GM18907 (cell line): ENCODE results near the gene UGCG.
"Not testable (repeated sequence)": the region's sequence is repeated elsewhere in the genome, so short reads cannot be mapped to it uniquely, and the experiment has no call there.

Source experiments
- ATAC-seq: cut with Tn5 transposase; IDR thresholded peaks from one replicate; pipeline ENCODE4 v1.9.1; 2021; ENCODE audit warnings: mild to moderate bottlenecking, moderate library complexity; ENCODE audit not compliant: unreplicated experiment

The UGCG gene

DNA sequence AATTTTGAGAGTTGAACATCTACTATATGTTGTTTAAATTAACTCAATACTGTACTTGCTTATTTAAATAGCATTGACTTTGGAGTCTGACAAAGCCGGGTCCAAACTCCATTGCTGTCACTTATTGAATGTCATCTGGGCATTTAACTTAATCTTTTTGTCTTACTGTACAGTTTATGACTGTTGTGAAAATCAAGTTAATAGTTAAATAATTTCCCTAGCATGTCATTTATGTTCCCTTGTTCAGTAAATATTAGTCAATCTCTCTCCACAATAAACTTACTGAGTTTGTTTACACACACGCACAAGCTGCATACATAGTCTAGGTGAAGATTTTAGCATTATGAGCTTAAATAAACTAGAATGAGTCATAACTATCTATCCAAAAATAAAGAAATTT lies 6.3 kb upstream of the UGCG start:
- ATAC-seq = no peak

GRCh38 chr9:111890867-111891266 lies 5.7 kb upstream of the UGCG start:
- not testable (repeated sequence) for ATAC-seq

GRCh38 chr9:111891910-111892499 lies 4.6 kb upstream of the UGCG start:
- ATAC-seq = no peak

GRCh38 chr9:111896942-111897600 lies 457 bp downstream of the UGCG start:
- ATAC-seq = peak; percentile 38

DNA sequence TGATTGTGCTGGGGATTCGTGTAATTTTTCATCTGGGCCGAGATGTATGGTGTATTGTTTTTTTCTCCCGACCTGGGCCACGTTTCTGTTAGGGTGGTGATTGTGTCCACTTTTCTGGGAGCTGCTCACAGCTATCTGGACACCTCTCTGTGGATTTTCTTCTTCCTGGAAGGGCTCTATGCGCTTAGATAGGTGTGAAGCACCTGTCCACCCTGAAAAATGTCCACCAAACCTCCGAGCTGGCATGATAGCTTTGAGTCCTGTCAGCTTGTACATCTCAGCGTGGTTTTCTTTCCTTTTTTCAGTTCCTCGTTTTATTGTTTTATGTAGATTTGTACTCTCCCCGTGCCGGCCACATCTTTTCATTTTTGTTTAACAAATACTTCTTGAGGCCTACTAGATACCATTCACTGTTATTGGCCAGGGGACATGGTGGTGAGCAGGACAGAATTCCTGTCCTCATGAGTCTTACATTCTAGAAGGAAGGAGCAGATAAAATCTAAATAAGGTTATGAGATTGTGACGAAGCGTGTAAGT lies 1.1 kb downstream of the UGCG start:
- peak; percentile 44 for ATAC-seq

- ATAC-seq = no peak
Measured at GRCh38 chr9:111898331-111899096, 1.9 kb downstream of the UGCG start.

- no peak for ATAC-seq
Measured at GRCh38 chr9:111900151-111900857, 3.7 kb downstream of the UGCG start.

DNA sequence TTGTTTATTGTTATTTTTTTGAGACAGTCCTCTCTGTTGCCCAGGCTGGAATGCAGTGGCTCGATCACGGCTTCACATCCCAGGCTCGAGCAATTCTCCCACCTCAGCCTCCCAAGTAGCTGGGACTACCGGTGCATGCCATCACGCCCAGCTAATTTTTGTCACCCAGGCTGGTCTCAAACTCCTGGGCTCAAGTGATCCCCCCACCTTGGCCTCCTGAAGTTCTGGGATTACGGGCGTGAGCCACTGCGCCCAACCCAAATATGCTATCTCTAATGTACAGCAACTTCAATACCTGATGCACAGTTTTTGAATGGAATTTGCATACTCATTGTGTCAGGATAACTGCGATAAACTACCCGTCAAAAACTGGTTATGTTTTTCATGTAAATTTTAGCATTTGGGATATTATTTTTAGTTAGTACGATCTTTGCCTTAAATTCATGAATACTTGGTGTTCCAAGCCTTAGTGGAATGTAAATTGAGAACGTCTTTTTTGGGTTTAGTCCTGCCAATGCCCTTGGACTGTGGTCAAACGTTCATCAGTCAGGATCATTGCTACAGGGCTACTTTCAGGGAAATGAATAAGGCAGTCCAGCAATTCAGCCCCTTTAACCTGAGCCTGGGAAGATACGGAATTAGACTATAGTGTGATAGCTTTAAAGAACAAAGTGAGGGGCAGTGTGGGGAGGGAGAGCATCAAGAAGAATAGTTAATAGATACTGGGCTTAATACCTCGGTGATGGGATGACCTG lies 4.4 kb downstream of the UGCG start:
- no peak for ATAC-seq

DNA sequence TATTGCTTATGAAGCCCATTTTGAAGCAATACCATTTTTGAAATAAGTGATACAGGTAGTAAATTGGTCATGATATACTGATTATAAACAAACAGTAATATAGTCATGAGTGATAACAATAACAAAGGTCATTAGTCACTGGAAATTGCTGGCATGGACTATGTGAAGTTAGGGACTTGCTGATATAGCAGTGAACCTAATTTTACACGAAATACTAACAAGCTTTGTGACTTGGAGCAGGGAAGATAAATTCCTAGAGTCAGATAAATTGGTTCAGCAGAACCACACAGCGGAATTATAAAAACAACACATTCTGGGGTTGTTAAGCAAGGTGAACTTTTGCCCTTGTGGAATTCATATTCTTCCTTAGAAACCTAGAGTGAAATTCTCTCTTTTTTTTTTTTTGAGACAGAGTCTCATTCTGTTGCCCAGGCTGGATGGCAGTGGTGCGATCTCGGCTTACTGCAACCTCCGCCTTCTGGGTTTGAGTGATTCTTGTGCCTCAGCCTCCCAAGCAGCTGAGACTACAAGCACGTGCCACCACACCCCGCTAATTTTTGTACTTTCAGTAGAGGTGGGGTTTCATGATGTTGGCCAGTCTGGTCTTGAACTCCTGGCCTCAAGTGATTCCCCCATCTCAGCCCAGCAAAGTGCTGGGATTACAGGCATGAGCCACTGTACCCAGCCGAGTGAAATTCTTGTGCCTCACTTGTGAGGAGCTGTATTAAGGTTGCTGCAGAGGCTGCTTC lies 6.0 kb downstream of the UGCG start:
- ATAC-seq = no peak

DNA sequence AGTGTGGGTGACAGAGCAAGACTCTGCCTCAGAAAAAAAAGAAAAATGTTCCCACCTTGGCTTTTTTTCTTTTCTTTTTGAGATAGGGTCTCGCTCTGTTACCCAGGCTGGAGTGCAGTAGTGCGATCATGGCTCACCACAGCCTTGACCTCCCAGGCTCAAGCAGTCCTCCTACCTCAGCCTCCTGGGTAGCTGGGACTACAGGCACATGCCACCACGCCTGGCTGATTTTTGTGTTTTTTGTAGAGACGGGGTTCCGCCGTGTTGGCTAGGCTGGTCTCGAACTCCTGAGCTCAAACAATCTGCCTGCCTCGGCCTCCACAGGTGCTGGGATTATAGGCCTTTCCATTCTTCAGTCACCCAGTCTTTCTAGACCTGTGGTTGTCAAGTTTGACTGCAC lies 6.9 kb downstream of the UGCG start:
- ATAC-seq = not testable (repeated sequence)

DNA sequence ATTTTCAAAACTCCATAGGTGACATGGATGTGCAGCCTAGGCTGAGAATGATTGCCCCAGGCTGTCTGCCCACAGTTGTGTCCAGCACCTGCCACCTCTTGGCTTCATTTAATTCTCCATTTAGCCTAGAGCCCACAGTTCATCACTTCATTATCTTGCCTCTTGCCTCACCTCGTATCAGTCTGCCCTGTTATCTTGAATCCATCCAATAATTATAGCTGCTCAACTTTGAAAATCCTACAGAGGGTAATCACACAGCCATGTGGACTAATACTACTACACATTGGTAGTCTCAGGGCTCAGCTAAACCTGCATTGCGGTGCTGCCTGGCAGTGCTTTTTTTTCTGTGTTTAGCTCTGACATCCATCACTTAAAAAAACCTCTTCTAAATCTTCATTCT lies 7.4 kb downstream of the UGCG start:
- no peak for ATAC-seq

DNA sequence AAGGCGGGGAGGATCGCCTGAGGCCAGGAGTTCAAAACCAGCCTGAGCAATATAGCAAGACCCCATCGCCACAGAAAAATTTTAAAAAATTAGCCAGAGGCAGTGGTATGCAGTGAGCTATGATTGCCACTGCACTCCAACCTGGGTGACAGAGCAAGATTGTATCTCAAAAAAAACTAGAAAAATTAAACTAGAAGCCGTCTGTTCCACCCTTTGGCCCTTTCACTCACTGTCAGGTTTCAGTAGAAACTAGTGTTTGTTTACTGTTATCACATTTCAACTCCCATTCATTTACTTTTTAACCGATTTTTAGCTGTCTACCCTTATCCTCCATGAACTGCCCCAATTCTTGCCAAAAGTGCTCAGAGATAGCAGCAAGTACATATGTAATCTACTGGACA lies 8.3 kb downstream of the UGCG start:
- ATAC-seq = no peak

- no peak for ATAC-seq
Measured at GRCh38 chr9:111907147-111907546, 10.5 kb downstream of the UGCG start.

GRCh38 chr9:111909444-111909843 lies 12.8 kb downstream of the UGCG start:
- ATAC-seq = peak; percentile 46

DNA sequence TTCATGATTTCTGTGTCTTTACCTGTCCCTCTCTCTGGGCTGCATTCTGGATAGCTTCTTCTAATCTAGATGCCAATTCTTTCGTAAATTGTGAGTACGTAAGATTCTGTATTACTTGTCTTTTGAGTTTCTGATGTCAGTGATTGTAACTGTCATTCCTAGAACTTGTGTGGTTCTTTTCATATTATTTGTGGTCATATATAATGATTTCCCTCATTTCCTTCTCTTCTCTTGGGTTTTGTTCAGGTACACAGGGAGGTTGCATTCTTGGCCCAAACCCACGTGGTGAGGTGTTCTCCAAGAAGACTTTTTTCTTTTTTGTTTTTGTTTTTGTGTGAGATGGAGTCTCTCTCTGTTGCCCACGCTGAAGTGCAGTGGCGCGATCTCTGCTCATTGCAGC lies 13.8 kb downstream of the UGCG start:
- ATAC-seq = no peak

GRCh38 chr9:111913159-111913558 lies 16.5 kb downstream of the UGCG start:
- ATAC-seq = no peak

DNA sequence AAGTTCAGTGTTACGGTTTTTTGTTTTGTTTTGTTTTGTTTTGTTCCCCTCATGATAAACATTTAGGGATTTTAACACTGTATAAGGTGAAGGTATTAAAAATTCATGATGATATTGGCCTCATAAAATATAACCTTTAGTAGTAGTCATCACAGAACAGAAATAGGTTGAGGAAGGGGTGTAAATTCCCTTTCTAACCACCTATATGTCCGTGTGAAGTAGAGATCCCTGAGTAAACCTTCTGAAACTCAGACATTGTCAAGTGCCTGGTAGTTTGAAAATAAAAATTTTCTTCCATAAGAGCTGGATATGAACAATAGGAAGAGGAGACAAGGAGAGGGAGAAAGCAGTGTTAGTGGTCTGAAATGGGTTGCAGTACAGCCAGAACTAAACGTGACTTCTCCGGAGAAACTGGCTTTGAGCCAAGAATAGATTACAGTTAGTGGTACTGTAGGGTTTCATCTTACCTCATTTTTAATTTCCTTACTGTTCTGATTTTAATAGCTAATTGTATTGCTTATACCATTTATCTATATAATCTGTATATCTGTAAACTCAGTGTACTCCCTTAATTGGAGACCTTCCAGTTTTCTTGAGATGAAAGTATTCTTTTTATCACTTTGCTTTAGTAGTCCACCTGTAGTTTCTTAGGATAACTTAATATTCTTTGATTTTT lies 18.3 kb downstream of the UGCG start:
- ATAC-seq = no peak

DNA sequence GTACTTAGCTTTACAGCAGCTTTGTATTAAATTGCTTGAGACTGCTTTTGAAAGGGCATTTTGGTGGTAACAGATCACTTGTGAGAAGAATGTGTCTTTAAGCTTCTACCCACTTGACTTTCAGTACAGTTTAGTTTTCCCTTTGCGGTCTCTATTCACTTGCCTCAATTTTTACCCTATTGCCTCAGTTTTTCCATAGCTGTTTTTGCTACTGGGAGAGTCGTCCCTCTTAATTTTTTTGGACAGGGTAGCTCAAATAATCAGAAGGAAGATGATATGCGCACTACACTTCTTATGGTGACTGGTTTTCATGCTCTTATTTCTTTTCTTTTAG lies 18.8 kb downstream of the UGCG start:
- no peak for ATAC-seq

- ATAC-seq = peak; percentile 61
Measured at GRCh38 chr9:111916234-111916645, 19.6 kb downstream of the UGCG start.
